ENCODE results near the gene RBMS3. TPM values are rescaled to one million over a fixed set of nuclear protein-coding genes. Genes with fewer than 3 reads are reported as not detected.

The RBMS3 gene
- total RNA-seq, 1 experiment from 2014 or later = 5.9 TPM

DNA sequence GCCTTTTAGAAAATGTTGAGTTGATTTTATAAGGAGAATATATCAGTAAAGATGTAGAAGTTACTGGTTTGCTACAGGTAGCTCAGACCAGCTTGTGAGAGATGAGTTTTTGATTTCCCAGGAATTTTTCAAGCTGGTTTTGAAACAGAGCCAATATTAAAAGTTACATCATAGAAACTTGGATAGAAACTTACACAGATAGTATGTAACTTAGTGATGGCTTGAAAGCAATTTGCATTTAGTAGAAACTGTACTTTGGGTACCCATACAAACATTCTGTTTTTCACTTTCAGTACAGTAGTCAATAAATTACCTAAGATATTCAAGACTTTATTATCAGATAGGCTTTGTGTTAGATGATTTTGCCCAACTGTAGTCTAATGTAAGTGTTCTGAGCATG lies 93.4 kb downstream of the RBMS3 start:
- no peak for DNase-seq (ENCODE audit: low spot score)
- Histone ChIP-seq H3K4me1 (ENCODE audit: insufficient read depth, low read length, poor library complexity, severe bottlenecking) (no peaks in the 10 kb centered on the region), H3K4me3 (ENCODE audit: low read depth, low read length, poor library complexity, severe bottlenecking) (no peak overlapping the region), H3K27ac (ENCODE audit: low read depth, low read length, poor library complexity, severe bottlenecking) (no peak overlapping the region), H3K9me3 (ENCODE audit: low read depth, low read length, poor library complexity, severe bottlenecking) (no peaks in the 10 kb centered on the region), H3K27me3 (replicated peaks; ENCODE audit: insufficient read depth, low read depth, low read length, poor library complexity) (no peaks in the 10 kb centered on the region), H3K36me3 (ENCODE audit: insufficient read depth, low read length, poor library complexity, severe bottlenecking) (no peaks in the 10 kb centered on the region)
- no peak for TF ChIP-seq EZH2 (IDR thresholded peaks at IDR 0.05; ENCODE audit: borderline replicate concordance, low read depth, low read length, poor library complexity, severe bottlenecking)
- TF ChIP-seq, protein P1, sequence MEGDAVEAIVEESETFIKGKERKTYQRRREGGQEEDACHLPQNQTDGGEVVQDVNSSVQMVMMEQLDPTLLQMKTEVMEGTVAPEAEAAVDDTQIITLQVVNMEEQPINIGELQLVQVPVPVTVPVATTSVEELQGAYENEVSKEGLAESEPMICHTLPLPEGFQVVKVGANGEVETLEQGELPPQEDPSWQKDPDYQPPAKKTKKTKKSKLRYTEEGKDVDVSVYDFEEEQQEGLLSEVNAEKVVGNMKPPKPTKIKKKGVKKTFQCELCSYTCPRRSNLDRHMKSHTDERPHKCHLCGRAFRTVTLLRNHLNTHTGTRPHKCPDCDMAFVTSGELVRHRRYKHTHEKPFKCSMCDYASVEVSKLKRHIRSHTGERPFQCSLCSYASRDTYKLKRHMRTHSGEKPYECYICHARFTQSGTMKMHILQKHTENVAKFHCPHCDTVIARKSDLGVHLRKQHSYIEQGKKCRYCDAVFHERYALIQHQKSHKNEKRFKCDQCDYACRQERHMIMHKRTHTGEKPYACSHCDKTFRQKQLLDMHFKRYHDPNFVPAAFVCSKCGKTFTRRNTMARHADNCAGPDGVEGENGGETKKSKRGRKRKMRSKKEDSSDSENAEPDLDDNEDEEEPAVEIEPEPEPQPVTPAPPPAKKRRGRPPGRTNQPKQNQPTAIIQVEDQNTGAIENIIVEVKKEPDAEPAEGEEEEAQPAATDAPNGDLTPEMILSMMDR (conservative IDR thresholded peaks at IDR 0.05; ENCODE audit: low read depth, low read length) = no peak
- no TSS peak for BruUV-seq (replicated peaks)
- ChIA-PET POLR2A (ENCODE audit: low non-redundant PET) (no interaction called here), CTCF (no interaction called here)
- intact Hi-C loops (cut with micrococcal nuclease; ENCODE audit: unreplicated experiment) = no loop called here

DNA sequence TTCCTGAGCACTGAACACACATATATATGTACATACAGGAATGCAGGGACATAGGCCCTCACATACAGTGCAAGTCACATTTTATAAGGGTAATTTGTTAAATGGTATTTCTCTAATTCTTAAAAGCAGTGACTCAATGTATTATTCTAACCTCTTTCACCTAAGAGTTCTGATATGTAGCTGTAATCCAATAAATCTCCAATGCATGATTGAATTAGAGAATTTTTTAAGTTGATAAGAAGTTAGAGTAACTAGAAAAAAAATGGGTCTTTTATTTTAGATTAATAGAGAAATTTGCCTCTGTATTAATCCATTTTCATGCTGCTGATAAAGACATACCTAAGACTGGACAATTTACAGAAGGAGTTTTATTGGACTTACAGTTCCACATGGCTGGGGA lies 98.2 kb downstream of the RBMS3 start:
- DNase-seq (ENCODE audit: low spot score) = no peak
- H3K27ac ChIP-seq (ENCODE audit: low read depth, low read length, poor library complexity, severe bottlenecking) = no peak overlapping the region
- no peaks in the 10 kb centered on the region for H3K4me1 ChIP-seq (ENCODE audit: insufficient read depth, low read length, poor library complexity, severe bottlenecking)
- no peak overlapping the region for H3K4me3 ChIP-seq (ENCODE audit: low read depth, low read length, poor library complexity, severe bottlenecking)
- TF ChIP-seq EZH2 (IDR thresholded peaks at IDR 0.05; ENCODE audit: borderline replicate concordance, low read depth, low read length, poor library complexity, severe bottlenecking) = no peak
- TF ChIP-seq, protein P1 (conservative IDR thresholded peaks at IDR 0.05; ENCODE audit: low read depth, low read length) = no peak
- no peaks in the 10 kb centered on the region for H3K9me3 ChIP-seq (ENCODE audit: low read depth, low read length, poor library complexity, severe bottlenecking)
- H3K36me3 ChIP-seq (ENCODE audit: insufficient read depth, low read length, poor library complexity, severe bottlenecking) = no peaks in the 10 kb centered on the region
- BruUV-seq (replicated peaks) = no TSS peak
- ChIA-PET CTCF (no interaction called here), POLR2A (ENCODE audit: low non-redundant PET) (interaction anchor here (0.7 kb wide), 1 partner anchor 146 kb away, joined by 3 read pairs; no protein-coding TSS in a partner anchor)
- H3K27me3 ChIP-seq (replicated peaks; ENCODE audit: insufficient read depth, low read depth, low read length, poor library complexity) = no peaks in the 10 kb centered on the region
- intact Hi-C loops (cut with micrococcal nuclease; ENCODE audit: unreplicated experiment) = no loop called here

DNA sequence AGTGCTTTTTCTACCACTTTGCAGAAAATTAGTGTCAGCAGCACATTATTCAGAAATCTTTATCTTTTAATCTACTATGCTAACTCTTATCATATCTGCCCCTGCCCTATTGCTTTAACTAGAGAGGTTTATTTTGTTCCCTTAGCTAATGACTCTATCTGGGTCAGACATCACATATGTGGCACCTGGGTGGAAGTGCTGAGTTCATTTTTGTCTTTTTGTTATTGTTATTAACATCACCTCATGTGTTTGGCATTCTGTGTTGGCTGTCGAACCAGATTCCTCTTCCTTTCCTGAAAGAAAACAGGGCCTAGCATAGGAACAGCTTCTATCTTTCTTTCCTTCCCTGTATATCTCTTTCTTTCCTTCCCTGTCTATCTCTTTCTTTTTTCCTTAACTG lies 100.7 kb downstream of the RBMS3 start:
- Histone ChIP-seq H3K4me1 (ENCODE audit: insufficient read depth, low read length, poor library complexity, severe bottlenecking) (no peaks in the 10 kb centered on the region), H3K27me3 (replicated peaks; ENCODE audit: insufficient read depth, low read depth, low read length, poor library complexity) (no peaks in the 10 kb centered on the region), H3K9me3 (ENCODE audit: low read depth, low read length, poor library complexity, severe bottlenecking) (no peaks in the 10 kb centered on the region), H3K36me3 (ENCODE audit: insufficient read depth, low read length, poor library complexity, severe bottlenecking) (no peaks in the 10 kb centered on the region), H3K4me3 (ENCODE audit: low read depth, low read length, poor library complexity, severe bottlenecking) (no peak overlapping the region), H3K27ac (ENCODE audit: low read depth, low read length, poor library complexity, severe bottlenecking) (no peak overlapping the region)
- DNase-seq (ENCODE audit: low spot score) = no peak
- intact Hi-C loops (cut with micrococcal nuclease; ENCODE audit: unreplicated experiment) = no loop called here
- no TSS peak for BruUV-seq (replicated peaks)
- ChIA-PET CTCF (no interaction called here), POLR2A (ENCODE audit: low non-redundant PET) (no interaction called here)
- TF ChIP-seq, protein P1 (conservative IDR thresholded peaks at IDR 0.05; ENCODE audit: low read depth, low read length) = no peak
- TF ChIP-seq EZH2 (IDR thresholded peaks at IDR 0.05; ENCODE audit: borderline replicate concordance, low read depth, low read length, poor library complexity, severe bottlenecking) = no peak

Measured in A673 (cell line).